HepG2 (cell line): ENCODE results near the gene UBE2I. TPM values are rescaled to one million over a fixed set of nuclear protein-coding genes. Genes with fewer than 3 reads are reported as not detected.

ENCODE experiments used
- BRD4 ChIP-seq: sonication (generic); formaldehyde crosslinking; IDR thresholded peaks from 2 replicates; pipeline ENCODE4 v1.4.0; 2020; ENCODE audit warnings: missing genetic modification reagents
- CBX1 ChIP-seq: IDR thresholded peaks from one replicate; pipeline ENCODE4 v1.6.1; 2016; ENCODE audit warnings: antibody characterized with exemption, low read depth
- GATAD2A ChIP-seq: IDR thresholded peaks from 2 replicates; pipeline ENCODE4 v1.6.1; 2016
- HNF4A ChIP-seq: sonication (generic); formaldehyde crosslinking; IDR thresholded peaks from 2 replicates; pipeline ENCODE4 v1.4.0; 2020; ENCODE audit warnings: missing genetic modification reagents
- HOXA3 ChIP-seq: sonication (generic); formaldehyde crosslinking; IDR thresholded peaks from 2 replicates; pipeline ENCODE4 v1.5.0; 2020; ENCODE audit warnings: missing genetic modification reagents
- IKZF5 ChIP-seq: IDR thresholded peaks from 2 replicates; pipeline ENCODE4 v1.6.1; 2018; ENCODE audit warnings: missing genetic modification reagents, mild to moderate bottlenecking, missing compliant biosample characterization
- LRRFIP1 ChIP-seq: sonication (generic); formaldehyde crosslinking; conservative IDR thresholded peaks from 2 replicates; pipeline ENCODE4 v1.4.0; 2020; ENCODE audit warnings: missing genetic modification reagents
- MIXL1 ChIP-seq: IDR thresholded peaks from 2 replicates; pipeline ENCODE4 v1.6.1; 2016
- RCOR2 ChIP-seq: IDR thresholded peaks from 2 replicates; pipeline ENCODE4 v1.6.1; 2016; ENCODE audit warnings: missing biosample characterization, missing genetic modification reagents
- SIN3A ChIP-seq: IDR thresholded peaks from 2 replicates; pipeline ENCODE4 v1.6.1; 2011; ENCODE audit warnings: low read depth, mild to moderate bottlenecking, control low read depth, low read length, borderline replicate concordance
- ZKSCAN5 ChIP-seq: sonication (generic); formaldehyde crosslinking; IDR thresholded peaks from 2 replicates; pipeline ENCODE4 v1.5.1; 2020; ENCODE audit warnings: mild to moderate bottlenecking, missing genetic modification reagents
- ZNF230 ChIP-seq: sonication (generic); formaldehyde crosslinking; IDR thresholded peaks from 2 replicates; pipeline ENCODE4 v1.4.0; 2020; ENCODE audit warnings: mild to moderate bottlenecking, missing genetic modification reagents
- ZNF280D ChIP-seq: sonication (generic); formaldehyde crosslinking; IDR thresholded peaks from 2 replicates; pipeline ENCODE4 v1.5.1; 2020; ENCODE audit warnings: mild to moderate bottlenecking, missing genetic modification reagents
- ZNF317 ChIP-seq: sonication (generic); formaldehyde crosslinking; IDR thresholded peaks from 2 replicates; pipeline ENCODE4 v1.5.0; 2020; ENCODE audit warnings: mild to moderate bottlenecking, missing genetic modification reagents
- ZNF331 ChIP-seq: sonication (generic); formaldehyde crosslinking; IDR thresholded peaks from 2 replicates; pipeline ENCODE4 v1.4.0; 2020; ENCODE audit warnings: missing genetic modification reagents
- ZNF460 ChIP-seq: sonication (generic); formaldehyde crosslinking; IDR thresholded peaks from 2 replicates; pipeline ENCODE4 v1.5.1; 2020; ENCODE audit warnings: missing genetic modification reagents, mild to moderate bottlenecking, borderline replicate concordance
- ZNF549 ChIP-seq: sonication (generic); formaldehyde crosslinking; IDR thresholded peaks from 2 replicates; pipeline ENCODE4 v1.5.0; 2020; ENCODE audit warnings: missing genetic modification reagents
- ZNF713 ChIP-seq: sonication (generic); formaldehyde crosslinking; IDR thresholded peaks from 2 replicates; pipeline ENCODE4 v1.4.0; 2020; ENCODE audit warnings: mild to moderate bottlenecking, missing genetic modification reagents
- ZSCAN30 ChIP-seq: sonication (generic); formaldehyde crosslinking; IDR thresholded peaks from 2 replicates; pipeline ENCODE4 v1.5.0; 2020; ENCODE audit warnings: mild to moderate bottlenecking, missing genetic modification reagents
- polyA plus RNA-seq, 8 experiments: library from polyadenylated mRNA; depleted of rRNA in 3 of 8; stranded (reverse) in 7 of 8; unstranded in 1 of 8; fragments of >200 nt; fragmentation: Illumina TruSeq in 4 of 8; extraction: Trizol in 4 of 8; gene quantifications; 2 replicates each; pipeline versions ENCODE4 v1.2.1 to v1.2.3, GENCODE V29; 2011 to 2016; ENCODE audit warnings: low read depth in 4 of 8, missing spikeins in 1 of 8, mixed read lengths in 1 of 8; ENCODE audit not compliant: insufficient read depth in 1 of 8
- total RNA-seq, 5 experiments: library from RNA; depleted of rRNA; stranded (reverse); fragments of >200 nt; fragmentation: Illumina TruSeq; extraction: Trizol; gene quantifications; 2 replicates each; pipeline ENCODE4 v1.2.3, GENCODE V29; 2016; ENCODE audit warnings: low read depth in 1 of 5
- TF ChIP-seq, protein P1 (sequence below): sonication (generic); formaldehyde crosslinking; IDR thresholded peaks from 2 replicates; pipeline ENCODE4 v1.4.0; 2020; ENCODE audit warnings: missing genetic modification reagents; ENCODE audit errors: not compliant biosample characterization
- TF ChIP-seq, protein P2 (sequence below): sonication (generic); formaldehyde crosslinking; IDR thresholded peaks from 2 replicates; pipeline ENCODE4 v1.4.0; 2020; ENCODE audit warnings: missing genetic modification reagents, borderline replicate concordance

Gene UBE2I
- total and polyA plus RNA-seq, 2 of the 13 experiments (the other 11 are each of a cell fraction or from before 2014, with no cell fraction given) = 75.8 to 98.9 TPM

- no peak for TF ChIP-seq ZNF280D (CRISPR knock-in tag)
- TF ChIP-seq HNF4A (CRISPR knock-in tag) = peak; percentile 40; the same call in 1 of the 2 replicates
- TF ChIP-seq ZSCAN30 = no peak
- TF ChIP-seq, protein P1, sequence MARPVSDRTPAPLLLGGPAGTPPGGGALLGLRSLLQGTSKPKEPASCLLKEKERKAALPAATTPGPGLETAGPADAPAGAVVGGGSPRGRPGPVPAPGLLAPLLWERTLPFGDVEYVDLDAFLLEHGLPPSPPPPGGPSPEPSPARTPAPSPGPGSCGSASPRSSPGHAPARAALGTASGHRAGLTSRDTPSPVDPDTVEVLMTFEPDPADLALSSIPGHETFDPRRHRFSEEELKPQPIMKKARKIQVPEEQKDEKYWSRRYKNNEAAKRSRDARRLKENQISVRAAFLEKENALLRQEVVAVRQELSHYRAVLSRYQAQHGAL = no peak
- no peak for TF ChIP-seq ZNF230
- TF ChIP-seq LRRFIP1 (CRISPR knock-in tag) = no peak
- TF ChIP-seq SIN3A = no peak
- TF ChIP-seq MIXL1 (CRISPR knock-in tag) = no peak
- TF ChIP-seq ZNF549 (CRISPR knock-in tag) = no peak
- no peak for TF ChIP-seq RCOR2
- no peak for TF ChIP-seq CBX1
- TF ChIP-seq BRD4 (CRISPR knock-in tag) = no peak
- 0 out of 2 replicates have a peak, but pooled peaks have one; percentile 18 for TF ChIP-seq ZNF331 (CRISPR knock-in tag)
- TF ChIP-seq HOXA3 (CRISPR knock-in tag) = no peak
- TF ChIP-seq ZNF460 (CRISPR knock-in tag) = no peak; the same call in 1 of the 2 replicates
- 0 out of 2 replicates have a peak, but pooled peaks have one; percentile 16 for TF ChIP-seq GATAD2A (CRISPR knock-in tag)
- TF ChIP-seq, protein P2, sequence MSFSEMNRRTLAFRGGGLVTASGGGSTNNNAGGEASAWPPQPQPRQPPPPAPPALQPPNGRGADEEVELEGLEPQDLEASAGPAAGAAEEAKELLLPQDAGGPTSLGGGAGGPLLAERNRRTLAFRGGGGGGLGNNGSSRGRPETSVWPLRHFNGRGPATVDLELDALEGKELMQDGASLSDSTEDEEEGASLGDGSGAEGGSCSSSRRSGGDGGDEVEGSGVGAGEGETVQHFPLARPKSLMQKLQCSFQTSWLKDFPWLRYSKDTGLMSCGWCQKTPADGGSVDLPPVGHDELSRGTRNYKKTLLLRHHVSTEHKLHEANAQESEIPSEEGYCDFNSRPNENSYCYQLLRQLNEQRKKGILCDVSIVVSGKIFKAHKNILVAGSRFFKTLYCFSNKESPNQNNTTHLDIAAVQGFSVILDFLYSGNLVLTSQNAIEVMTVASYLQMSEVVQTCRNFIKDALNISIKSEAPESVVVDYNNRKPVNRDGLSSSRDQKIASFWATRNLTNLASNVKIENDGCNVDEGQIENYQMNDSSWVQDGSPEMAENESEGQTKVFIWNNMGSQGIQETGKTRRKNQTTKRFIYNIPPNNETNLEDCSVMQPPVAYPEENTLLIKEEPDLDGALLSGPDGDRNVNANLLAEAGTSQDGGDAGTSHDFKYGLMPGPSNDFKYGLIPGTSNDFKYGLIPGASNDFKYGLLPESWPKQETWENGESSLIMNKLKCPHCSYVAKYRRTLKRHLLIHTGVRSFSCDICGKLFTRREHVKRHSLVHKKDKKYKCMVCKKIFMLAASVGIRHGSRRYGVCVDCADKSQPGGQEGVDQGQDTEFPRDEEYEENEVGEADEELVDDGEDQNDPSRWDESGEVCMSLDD (CRISPR knock-in tag) = no peak
- TF ChIP-seq ZKSCAN5 = no peak
- TF ChIP-seq IKZF5 (CRISPR knock-in tag) = no peak
- TF ChIP-seq ZNF317 = 0 out of 2 replicates have a peak, but pooled peaks have one; percentile 7
- no peak for TF ChIP-seq ZNF713
These were observed 18.4 kb upstream of the UBE2I start (continued) for GRCh38 chr16:1290860-1291575.
